ENCODE results near the gene ZNF862. TPM values are rescaled to one million over a fixed set of nuclear protein-coding genes. Genes with fewer than 3 reads are reported as not detected.

ZNF862 gene
- total RNA-seq, 1 experiment from 2014 or later, result 42.4 TPM

GRCh38 chr7:149883048-149883438 lies 44.9 kb downstream of the ZNF862 start:
- no TSS peak for BruUV-seq (replicated peaks)
- TF ChIP-seq EZH2 (IDR thresholded peaks at IDR 0.05; ENCODE audit: low read depth), result no peak
- no peak for TF ChIP-seq CTCF (conservative IDR thresholded peaks at IDR 0.05)
- H3K4me3 ChIP-seq, result no peak overlapping the region
- H3F3A ChIP-seq (ENCODE audit: insufficient read depth, low read depth), result no peaks in the 10 kb centered on the region
- no peaks in the 10 kb centered on the region for H3K27me3 ChIP-seq (ENCODE audit: insufficient read depth, low read depth)
- no peaks in the 10 kb centered on the region for H3K9me2 ChIP-seq (ENCODE audit: insufficient read depth)
- no peak overlapping the region for H2AFZ ChIP-seq
- ChIA-PET CTCF (interaction anchor here (0.5 to 1.2 kb wide), 5 partner anchors 16 to 162 kb away, joined by 3 to 6 read pairs (median 3); no protein-coding TSS in a partner anchor), POLR2A (ENCODE audit: unreplicated experiment) (interaction anchor here (1.1 kb wide), 1 partner anchor 76 kb away, joined by 4 read pairs; no protein-coding TSS in a partner anchor)
- no peaks in the 10 kb centered on the region for H3K79me2 ChIP-seq (ENCODE audit: low read depth)
- H3K27ac ChIP-seq, result no peak overlapping the region
- DNase-seq, result no peak
- no peaks in the 10 kb centered on the region for H4K20me1 ChIP-seq (ENCODE audit: insufficient read depth)
- no peak overlapping the region for H3K4me2 ChIP-seq
- H3K36me3 ChIP-seq (ENCODE audit: low read depth), result no peaks in the 10 kb centered on the region
- no peaks in the 10 kb centered on the region for H3K9me3 ChIP-seq (ENCODE audit: insufficient read depth, low read depth)
- intact Hi-C loops (cut with micrococcal nuclease; ENCODE audit: unreplicated experiment), result loop anchor here (2.0 kb wide), 2 partner anchors 164 to 394 kb away; no protein-coding TSS in a partner anchor
- H3K4me1 ChIP-seq (replicated peaks; ENCODE audit: insufficient read depth), result no peaks in the 10 kb centered on the region

- Histone ChIP-seq H3K4me1 (replicated peaks; ENCODE audit: insufficient read depth) (no peaks in the 10 kb centered on the region), H3K27me3 (ENCODE audit: insufficient read depth, low read depth) (no peaks in the 10 kb centered on the region), H4K20me1 (ENCODE audit: insufficient read depth) (no peaks in the 10 kb centered on the region), H3K27ac (no peak overlapping the region), H3K36me3 (ENCODE audit: low read depth) (no peaks in the 10 kb centered on the region), H2AFZ (no peak overlapping the region), H3K79me2 (ENCODE audit: low read depth) (no peaks in the 10 kb centered on the region), H3K4me3 (no peak overlapping the region), H3K4me2 (no peak overlapping the region), H3K9me3 (ENCODE audit: insufficient read depth, low read depth) (no peaks in the 10 kb centered on the region), H3K9me2 (ENCODE audit: insufficient read depth) (no peaks in the 10 kb centered on the region), H3F3A (ENCODE audit: insufficient read depth, low read depth) (no peaks in the 10 kb centered on the region)
- intact Hi-C loops (cut with micrococcal nuclease; ENCODE audit: unreplicated experiment), result loop anchor here (2.0 kb wide), 2 partner anchors 163 to 393 kb away; no protein-coding TSS in a partner anchor
- DNase-seq, result peak; percentile 58 to 62
- no TSS peak for BruUV-seq (replicated peaks)
- TF ChIP-seq CTCF (conservative IDR thresholded peaks at IDR 0.05) (peak; percentile 77), EZH2 (IDR thresholded peaks at IDR 0.05; ENCODE audit: low read depth) (no peak)
- POLR2A ChIA-PET (ENCODE audit: unreplicated experiment), result interaction anchor here (1.1 kb wide), 1 partner anchor 76 kb away, joined by 4 read pairs; no protein-coding TSS in a partner anchor
- CTCF ChIA-PET, result interaction anchor here (0.5 to 1.2 kb wide), 6 partner anchors 16 to 221 kb away, joined by 3 to 6 read pairs (median 3); no protein-coding TSS in a partner anchor
Observed at GRCh38 chr7:149883452-149883861, 45.3 kb downstream of the ZNF862 start.

GRCh38 chr7:149884016-149884415 lies 45.8 kb downstream of the ZNF862 start:
- ChIA-PET CTCF (interaction anchor here (0.6 to 1.2 kb wide), 7 partner anchors 17 to 221 kb away, joined by 3 to 6 read pairs (median 3); no protein-coding TSS in a partner anchor), POLR2A (ENCODE audit: unreplicated experiment) (interaction anchor here (1.1 kb wide), 1 partner anchor 77 kb away, joined by 4 read pairs; no protein-coding TSS in a partner anchor)
- no peaks in the 10 kb centered on the region for H3K9me2 ChIP-seq (ENCODE audit: insufficient read depth)
- intact Hi-C loops (cut with micrococcal nuclease; ENCODE audit: unreplicated experiment), result no loop called here
- H3K36me3 ChIP-seq (ENCODE audit: low read depth), result no peaks in the 10 kb centered on the region
- H3F3A ChIP-seq (ENCODE audit: insufficient read depth, low read depth), result no peaks in the 10 kb centered on the region
- H3K27me3 ChIP-seq (ENCODE audit: insufficient read depth, low read depth), result no peaks in the 10 kb centered on the region
- DNase-seq, result no peak
- no peaks in the 10 kb centered on the region for H3K4me1 ChIP-seq (replicated peaks; ENCODE audit: insufficient read depth)
- H3K4me2 ChIP-seq, result no peak overlapping the region
- BruUV-seq (replicated peaks), result no TSS peak
- H3K27ac ChIP-seq, result no peak overlapping the region
- H3K4me3 ChIP-seq, result no peak overlapping the region
- H4K20me1 ChIP-seq (ENCODE audit: insufficient read depth), result no peaks in the 10 kb centered on the region
- H3K9me3 ChIP-seq (ENCODE audit: insufficient read depth, low read depth), result no peaks in the 10 kb centered on the region
- TF ChIP-seq EZH2 (IDR thresholded peaks at IDR 0.05; ENCODE audit: low read depth) (no peak), CTCF (conservative IDR thresholded peaks at IDR 0.05) (no peak)
- no peak overlapping the region for H2AFZ ChIP-seq
- H3K79me2 ChIP-seq (ENCODE audit: low read depth), result no peaks in the 10 kb centered on the region
